Panc1 (cell line): ENCODE data around the gene DPEP3. TPM values are rescaled to one million over a fixed set of nuclear protein-coding genes. Genes with fewer than 3 reads are reported as not detected.

Source experiments
- ATAC-seq: fragments of 200-7000 bp; cut with Tn5 transposase; 2 replicates; pipeline ENCODE4 v1.9.1; 2020; ENCODE audit warnings: mild to moderate bottlenecking, moderate library complexity
- BruUV-seq: library from RNA; stranded (reverse); fragments of 400-500 nt; replicated peaks from 2 replicates; lab custom pipeline; 2021; lab: Mats Ljungman, UMichigan
- CTCF ChIA-PET: fragments of 300-600 bp; sonication (Branson Sonifier 250); formaldehyde crosslinking; loops from one replicate; lab custom pipeline; 2022; ENCODE audit warnings: antibody characterized with exemption; lab: Charles Lee
- POLR2A ChIA-PET: fragments of 300-600 bp; sonication (Branson Sonifier 250); formaldehyde crosslinking; loops from one replicate; lab custom pipeline; 2022; ENCODE audit warnings: antibody characterized with exemption; lab: Charles Lee
- DNase-seq: peaks from one replicate; pipeline ENCODE4 v3.0.0-alpha.2; 2010; ENCODE audit warnings: low read depth, low spot score
- H3K27ac ChIP-seq: 2 replicates; pipeline ENCODE4 v1.5.1; 2011; ENCODE audit warnings: mild to moderate bottlenecking, low read length, inconsistent platforms
- H3K27me3 ChIP-seq: fragments of 200-500 bp; sonication (Bioruptor generic); 2 replicates; pipeline ENCODE4 v1.6.0; 2014; ENCODE audit warnings: low read length, inconsistent platforms; ENCODE audit not compliant: control insufficient read depth, insufficient read depth
- H3K36me3 ChIP-seq: fragments of 200-500 bp; sonication (Bioruptor generic); 2 replicates; pipeline ENCODE4 v1.5.1; 2014; ENCODE audit warnings: inconsistent platforms, mild to moderate bottlenecking, low read length, moderate library complexity; ENCODE audit not compliant: control insufficient read depth, insufficient read depth
- H3K4me1 ChIP-seq: 2 replicates; pipeline ENCODE4 v1.5.1; 2011; ENCODE audit warnings: inconsistent platforms, mild to moderate bottlenecking, low read length, moderate library complexity; ENCODE audit not compliant: control insufficient read depth, insufficient read depth
- H3K4me3 ChIP-seq, 2 experiments: 2 replicates each; pipeline ENCODE4 v1.5.1; 2011 to 2012; ENCODE audit warnings: low read depth in 2 of 2, low read length in 2 of 2, mild to moderate bottlenecking in 2 of 2, inconsistent platforms in 1 of 2, moderate library complexity in 1 of 2
- H3K9me3 ChIP-seq: fragments of 200-500 bp; sonication (Bioruptor generic); 2 replicates; pipeline ENCODE4 v1.5.1; 2014; ENCODE audit warnings: low read depth, mild to moderate bottlenecking, inconsistent platforms, low read length, moderate library complexity; ENCODE audit not compliant: control insufficient read depth, insufficient read depth
- CTCF ChIP-seq: fragments of 450-650 bp; IDR thresholded peaks from 2 replicates; pipeline ENCODE4 v1.5.1; 2017; ENCODE audit warnings: mild to moderate bottlenecking
- POLR2AphosphoS5 ChIP-seq: IDR thresholded peaks from 2 replicates; pipeline ENCODE4 v1.6.1; 2012; ENCODE audit warnings: mild to moderate bottlenecking, low read depth, low read length, moderate library complexity
- REST ChIP-seq, 2 experiments: IDR thresholded peaks; 2 replicates each; pipeline ENCODE4 v1.6.1; 2011 to 2012; ENCODE audit warnings: low read depth in 2 of 2, control low read depth in 1 of 2, low read length in 1 of 2, mild to moderate bottlenecking in 1 of 2, moderate library complexity in 1 of 2; ENCODE audit not compliant: insufficient read depth in 1 of 2
- SIN3A ChIP-seq: IDR thresholded peaks from 2 replicates; pipeline ENCODE4 v1.6.1; 2012; ENCODE audit warnings: low read depth, mild to moderate bottlenecking, low read length, moderate library complexity, borderline replicate concordance; ENCODE audit not compliant: insufficient read depth
- TCF7L2 ChIP-seq: IDR thresholded peaks from 2 replicates; pipeline ENCODE4 v1.6.1; 2011; ENCODE audit warnings: mild to moderate bottlenecking, low read depth, low read length, inconsistent platforms
- in situ Hi-C: cut with HindIII; loops from 2 replicates; pipeline ENCODE4 v1.10.0; 2016; ENCODE audit warnings: low sequenced_read_pairs, low pct_unique_long_range_greater_than_20kb
- intact Hi-C: fragments of 100-400 bp; cut with micrococcal nuclease; formaldehyde crosslinking; loops from one replicate; pipeline ENCODE4 v1.10.0; 2022; ENCODE audit not compliant: unreplicated experiment
- total RNA-seq: library from RNA; stranded (reverse); gene quantifications from one replicate; pipeline ENCODE4 v1.2.1, GENCODE V29; 2021; ENCODE audit not compliant: unreplicated experiment

Gene DPEP3
- total RNA-seq, 1 experiment from 2014 or later: not detected

GRCh38 chr16:67963662-67964321 is 16.5 kb downstream of the DPEP3 start:
- CTCF ChIA-PET: no interaction called here
- in situ Hi-C loops: no loop called here
- ATAC-seq: no peak

GRCh38 chr16:67963292-67963661 is 17.0 kb downstream of the DPEP3 start:
- H3K4me1 ChIP-seq: peaks cover 15% of the 10 kb centered on the region
- no peak overlapping the region for H3K4me3 ChIP-seq
- DNase-seq (no peak), ATAC-seq (no peak)
- no peak for TF ChIP-seq REST (IDR thresholded peaks at IDR 0.05; ENCODE audit: insufficient read depth in 1 of 2, low read depth in 2 of 2, low read length in 1 of 2)
- no peak for TF ChIP-seq POLR2AphosphoS5
- TF ChIP-seq CTCF: no peak
- TF ChIP-seq SIN3A: no peak
- TF ChIP-seq TCF7L2: no peak
- intact Hi-C loops: no loop called here
- BruUV-seq: no TSS peak
- ChIA-PET CTCF (no interaction called here), POLR2A (no interaction called here)
- in situ Hi-C loops: no loop called here
- H3K9me3 ChIP-seq: no peaks in the 10 kb centered on the region
- no peaks in the 10 kb centered on the region; the same call in 1 of the 2 replicates for H3K36me3 ChIP-seq
- no peaks in the 10 kb centered on the region for H3K27me3 ChIP-seq
- H3K27ac ChIP-seq: no peak overlapping the region

More at GRCh38 chr16:67963662-67964321, 16.5 kb downstream of the DPEP3 start:
- Histone ChIP-seq H3K9me3 (no peaks in the 10 kb centered on the region), H3K27me3 (no peaks in the 10 kb centered on the region), H3K4me3 (no peak overlapping the region), H3K27ac (no peak overlapping the region), H3K36me3 (no peaks in the 10 kb centered on the region; the same call in 1 of the 2 replicates), H3K4me1 (peaks cover 15% of the 10 kb centered on the region)
- DNase-seq: no peak
- intact Hi-C loops: no loop called here
- TF ChIP-seq POLR2AphosphoS5: no peak
- BruUV-seq: no TSS peak
- POLR2A ChIA-PET: interaction anchor here (0.6 kb wide), 1 partner anchor 20 kb away, joined by 3 read pairs; the partner anchor contains the start of gene LCAT

GRCh38 chr16:67962135-67962534 is 18.2 kb downstream of the DPEP3 start:
- no peak for ATAC-seq
- TF ChIP-seq TCF7L2 (no peak), SIN3A (no peak), CTCF (no peak), REST (IDR thresholded peaks at IDR 0.05; ENCODE audit: insufficient read depth in 1 of 2, low read depth in 2 of 2, low read length in 1 of 2) (no peak)
- no TSS peak for BruUV-seq
- DNase-seq: no peak
- Histone ChIP-seq H3K9me3 (no peaks in the 10 kb centered on the region), H3K4me1 (peaks cover 10% of the 10 kb centered on the region), H3K27me3 (no peaks in the 10 kb centered on the region), H3K27ac (no peak overlapping the region), H3K4me3 (no peak overlapping the region), H3K36me3 (no peaks in the 10 kb centered on the region; the same call in 1 of the 2 replicates)
- in situ Hi-C loops: no loop called here
- ChIA-PET CTCF (no interaction called here), POLR2A (no interaction called here)
- intact Hi-C loops: no loop called here
